ENCODE results near the gene GNGT2.
A peak's percentile ranks its signal among the peaks of the same experiment; 100 is the strongest.
"Not testable (repeated sequence)": the region's sequence is repeated elsewhere in the genome, so short reads cannot be mapped to it uniquely, and the experiment has no call there.

Gene GNGT2

DNA sequence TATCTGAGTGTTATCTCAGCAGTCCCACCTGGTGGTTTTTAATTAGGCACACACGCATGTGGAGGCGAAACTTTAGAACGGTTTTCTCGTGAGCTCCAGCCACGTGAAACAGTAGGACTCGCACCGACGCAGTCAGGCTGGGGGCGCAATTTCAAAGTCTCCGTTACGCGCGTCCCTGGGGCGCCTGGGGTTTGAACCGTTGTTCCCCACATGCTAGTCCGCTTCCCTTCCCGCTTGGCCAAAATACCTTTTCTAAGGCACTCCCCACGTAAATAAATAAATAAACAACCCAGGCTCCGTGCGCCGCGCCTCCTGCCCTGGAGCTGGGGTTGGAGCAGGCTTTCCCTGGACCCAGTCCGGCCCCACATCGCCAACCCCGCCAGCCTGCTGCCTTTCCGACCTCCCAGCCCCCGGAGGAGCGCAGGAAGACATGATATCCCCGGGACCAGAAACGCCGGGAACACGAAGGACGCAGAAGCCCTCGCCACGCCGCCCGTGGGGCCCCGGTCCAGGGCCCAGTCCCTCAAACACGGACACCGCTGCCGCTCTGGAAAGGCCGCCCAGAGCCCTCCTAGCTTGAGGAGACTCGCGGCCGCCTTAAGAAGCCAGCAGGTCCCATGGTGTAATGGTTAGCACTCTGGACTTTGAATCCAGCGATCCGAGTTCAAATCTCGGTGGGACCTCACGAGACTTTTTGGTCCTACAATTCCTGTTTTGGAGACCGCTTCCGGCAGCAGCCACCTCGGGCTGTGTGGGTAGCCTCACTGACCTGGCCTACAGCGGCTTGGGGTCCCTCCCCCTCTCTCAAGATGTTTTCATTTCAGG is 18.2 kb downstream of the GNGT2 start:
- DNase-seq (ENCODE audit: low read depth) = peak; percentile 48
- TF ChIP-seq, protein P1, sequence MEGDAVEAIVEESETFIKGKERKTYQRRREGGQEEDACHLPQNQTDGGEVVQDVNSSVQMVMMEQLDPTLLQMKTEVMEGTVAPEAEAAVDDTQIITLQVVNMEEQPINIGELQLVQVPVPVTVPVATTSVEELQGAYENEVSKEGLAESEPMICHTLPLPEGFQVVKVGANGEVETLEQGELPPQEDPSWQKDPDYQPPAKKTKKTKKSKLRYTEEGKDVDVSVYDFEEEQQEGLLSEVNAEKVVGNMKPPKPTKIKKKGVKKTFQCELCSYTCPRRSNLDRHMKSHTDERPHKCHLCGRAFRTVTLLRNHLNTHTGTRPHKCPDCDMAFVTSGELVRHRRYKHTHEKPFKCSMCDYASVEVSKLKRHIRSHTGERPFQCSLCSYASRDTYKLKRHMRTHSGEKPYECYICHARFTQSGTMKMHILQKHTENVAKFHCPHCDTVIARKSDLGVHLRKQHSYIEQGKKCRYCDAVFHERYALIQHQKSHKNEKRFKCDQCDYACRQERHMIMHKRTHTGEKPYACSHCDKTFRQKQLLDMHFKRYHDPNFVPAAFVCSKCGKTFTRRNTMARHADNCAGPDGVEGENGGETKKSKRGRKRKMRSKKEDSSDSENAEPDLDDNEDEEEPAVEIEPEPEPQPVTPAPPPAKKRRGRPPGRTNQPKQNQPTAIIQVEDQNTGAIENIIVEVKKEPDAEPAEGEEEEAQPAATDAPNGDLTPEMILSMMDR (IDR thresholded peaks at IDR 0.05; ENCODE audit: control insufficient read depth, insufficient read depth, low read depth, low read length, missing control alignments) = peak; percentile 37
- peak overlapping the region; percentile 89 for H3K4me3 ChIP-seq (ENCODE audit: control insufficient read depth, low read depth, low read length)

DNA sequence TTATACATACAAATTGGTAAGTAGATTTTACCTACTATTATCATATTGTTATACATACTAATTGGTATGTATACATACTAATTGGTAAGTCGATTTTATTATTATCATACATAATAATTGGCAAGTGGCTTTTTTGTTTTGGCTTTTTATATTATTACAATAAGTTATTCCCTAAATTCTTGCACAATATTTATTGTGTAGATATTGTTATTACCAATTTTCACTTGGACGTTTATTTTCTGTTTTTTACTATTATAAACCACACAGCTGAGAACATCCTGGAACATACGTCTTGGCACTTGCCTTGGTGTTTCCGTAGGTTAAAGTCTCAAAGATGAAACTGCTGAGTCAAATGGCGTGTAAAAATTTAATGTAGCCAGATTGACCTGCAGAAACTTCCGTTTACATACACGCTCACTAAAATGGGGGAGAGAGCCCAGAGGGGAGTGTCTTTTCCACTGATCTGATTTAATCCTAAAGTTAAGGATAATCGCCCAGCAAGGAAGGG is 18.9 kb downstream of the GNGT2 start:
- DNase-seq (ENCODE audit: low read depth) = no peak
- TF ChIP-seq, protein P1 (IDR thresholded peaks at IDR 0.05; ENCODE audit: control insufficient read depth, insufficient read depth, low read depth, low read length, missing control alignments) = no peak

GRCh38 chr17:49190932-49191331 is 19.4 kb downstream of the GNGT2 start:
- no peak overlapping the region for H3K4me3 ChIP-seq (ENCODE audit: control insufficient read depth, low read depth, low read length)
- TF ChIP-seq, protein P1 (IDR thresholded peaks at IDR 0.05; ENCODE audit: control insufficient read depth, insufficient read depth, low read depth, low read length, missing control alignments) = no peak
- no peak for DNase-seq (ENCODE audit: low read depth)

More for the DNA sequence above, 18.9 kb downstream of the GNGT2 start:
- peak overlapping the region; percentile 89 for H3K4me3 ChIP-seq (ENCODE audit: control insufficient read depth, low read depth, low read length)

DNA sequence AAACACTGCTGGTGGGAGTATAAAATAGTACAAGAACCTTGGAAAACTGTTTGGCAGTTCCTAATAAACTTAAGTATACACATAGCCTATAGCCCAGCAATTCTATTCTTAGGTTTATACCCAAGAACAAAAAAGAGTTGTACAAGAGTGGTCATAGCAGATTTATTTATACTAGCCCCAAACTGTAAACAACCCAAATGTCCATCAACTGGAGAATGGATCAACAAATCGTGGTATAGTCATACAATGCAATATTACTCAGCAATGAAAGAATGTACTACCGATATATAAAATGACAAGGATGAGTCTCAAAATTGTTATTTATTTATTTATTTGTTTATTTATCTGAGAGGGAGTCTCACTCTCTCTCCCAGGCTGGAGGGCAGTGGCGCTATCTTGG is 23.1 kb downstream of the GNGT2 start:
- DNase-seq (ENCODE audit: low read depth) = no peak
- TF ChIP-seq, protein P1 (IDR thresholded peaks at IDR 0.05; ENCODE audit: control insufficient read depth, insufficient read depth, low read depth, low read length, missing control alignments) = no peak
- no peak overlapping the region for H3K4me3 ChIP-seq (ENCODE audit: control insufficient read depth, low read depth, low read length)

DNA sequence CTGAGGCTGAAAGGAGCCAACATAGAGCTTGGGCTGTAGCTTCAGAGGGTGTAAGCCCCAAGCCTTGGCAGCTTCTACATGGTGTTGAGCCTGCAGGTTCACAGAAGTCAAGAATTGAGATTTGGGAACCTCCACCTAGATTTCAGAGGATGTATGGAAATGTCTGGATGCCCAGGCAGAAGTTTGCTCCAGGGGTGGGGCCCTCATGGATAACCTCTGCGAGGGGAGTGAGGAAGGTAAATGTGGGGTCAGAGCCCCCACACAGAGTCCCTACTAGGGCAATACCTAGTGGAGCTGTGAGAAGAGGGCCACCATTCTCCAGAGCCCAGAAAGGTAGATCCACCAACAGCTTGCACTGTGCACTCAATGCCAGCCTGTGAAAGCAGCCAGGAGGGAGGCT is 25.0 kb downstream of the GNGT2 start:
- H3K4me3 ChIP-seq (ENCODE audit: control insufficient read depth, low read depth, low read length) = not testable (repeated sequence)

DNA sequence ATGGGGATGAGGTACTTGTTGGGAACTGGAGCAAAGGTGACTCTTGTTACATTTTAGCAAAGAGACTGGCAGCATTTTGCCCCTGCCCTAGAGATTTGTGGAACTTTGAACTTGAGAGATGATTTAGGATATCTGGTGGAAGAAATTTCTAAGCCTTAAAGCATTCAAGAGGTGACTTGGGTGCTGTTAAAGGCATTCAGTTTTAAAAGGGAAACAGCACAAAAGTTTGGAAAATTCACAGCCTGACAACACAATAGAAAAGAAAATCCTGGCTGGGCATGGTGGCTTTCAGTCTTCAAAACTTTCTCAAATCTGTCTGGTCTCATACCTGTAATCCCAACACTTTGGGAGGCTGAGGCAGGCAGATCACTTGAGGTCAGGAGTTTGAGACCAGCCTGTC is 25.9 kb downstream of the GNGT2 start:
- not testable (repeated sequence) for H3K4me3 ChIP-seq (ENCODE audit: control insufficient read depth, low read depth, low read length)

More for the DNA sequence above, 25.0 kb downstream of the GNGT2 start:
- DNase-seq (ENCODE audit: low read depth) = not testable (repeated sequence)

GRCh38 chr17:49183801-49184200 is 26.6 kb downstream of the GNGT2 start:
- no peak for DNase-seq (ENCODE audit: low read depth)
- no peak overlapping the region for H3K4me3 ChIP-seq (ENCODE audit: control insufficient read depth, low read depth, low read length)
- TF ChIP-seq, protein P1 (IDR thresholded peaks at IDR 0.05; ENCODE audit: control insufficient read depth, insufficient read depth, low read depth, low read length, missing control alignments) = no peak

More for the DNA sequence above, 25.9 kb downstream of the GNGT2 start:
- DNase-seq (ENCODE audit: low read depth) = not testable (repeated sequence)

All from AG09309 (cell line).